SK-N-SH (cell line): ENCODE data around the gene PLA2G5. TPM values are rescaled to one million over a fixed set of nuclear protein-coding genes. Genes with fewer than 3 reads are reported as not detected.

ENCODE experiments used
- CTCF ChIA-PET: fragments of 300-600, 350-600 bp; formaldehyde crosslinking; extraction: SDS; loops from one replicate; lab custom pipeline; 2021; lab: Yijun Ruan, JAX
- POLR2A ChIA-PET: fragments of 350-600 bp; sonication (Branson Sonifier 250); formaldehyde crosslinking; extraction: SDS; loops from one replicate; lab custom pipeline; 2020; ENCODE audit warnings: antibody characterized with exemption, inconsistent platforms; lab: Yijun Ruan, JAX
- DNase-seq: peaks from one replicate; pipeline ENCODE4 v3.0.0; 2012
- H2AFZ ChIP-seq: fragments of 200-600 bp; sonication (generic); 2 replicates; pipeline ENCODE4 v1.8.1; 2016; ENCODE audit warnings: antibody characterized with exemption, mild to moderate bottlenecking, low read depth
- H3F3A ChIP-seq: fragments of 200-600 bp; sonication (generic); replicated peaks from 2 replicates; pipeline ENCODE3; 2016; ENCODE audit warnings: antibody characterized with exemption, mild to moderate bottlenecking; ENCODE audit not compliant: insufficient read depth
- H3K27ac ChIP-seq, 2 experiments: fragments of 200-500 bp in 1 of 2; fragments of 200-600 bp in 1 of 2; sonication (Bioruptor generic) in 1 of 2; sonication (generic), shearing (Covaris generic) in 1 of 2; 2 replicates each; pipeline versions ENCODE4 v1.5.1 to v1.6.1; 2014 to 2016; ENCODE audit warnings: low read depth in 2 of 2, inconsistent platforms in 1 of 2, low read length in 1 of 2, mild to moderate bottlenecking in 1 of 2, mixed read lengths in 1 of 2
- H3K27me3 ChIP-seq: fragments of 200-600 bp; sonication (generic), shearing (Covaris generic); 2 replicates; pipeline ENCODE4 v1.6.1; 2016; ENCODE audit warnings: mixed run types; ENCODE audit not compliant: insufficient read depth
- H3K36me3 ChIP-seq, 2 experiments: fragments of 200-500 bp in 1 of 2; fragments of 200-600 bp in 1 of 2; sonication (Bioruptor generic) in 1 of 2; sonication (generic) in 1 of 2; replicated peaks in 1 of 2; 2 replicates each; pipeline versions ENCODE3 to v1.5.1; 2014 to 2016; ENCODE audit warnings: low read length in 1 of 2, mild to moderate bottlenecking in 1 of 2; ENCODE audit not compliant: insufficient read depth in 2 of 2, control insufficient read depth in 1 of 2
- H3K4me1 ChIP-seq, 2 experiments: fragments of 200-500 bp in 1 of 2; fragments of 200-600 bp in 1 of 2; sonication (Bioruptor generic) in 1 of 2; sonication (generic), shearing (Covaris generic) in 1 of 2; 2 replicates each; pipeline versions ENCODE4 v1.5.1 to v1.6.1; 2014 to 2016; ENCODE audit warnings: low read depth in 1 of 2, low read length in 1 of 2, mixed run types in 1 of 2; ENCODE audit not compliant: insufficient read depth in 2 of 2, control insufficient read depth in 1 of 2
- H3K4me2 ChIP-seq: fragments of 200-600 bp; sonication (generic), shearing (Covaris generic); 2 replicates; pipeline ENCODE4 v1.6.1; 2017; ENCODE audit warnings: mixed run types
- H3K4me3 ChIP-seq, 2 experiments: fragments of 200-500 bp in 1 of 2; fragments of 200-600 bp in 1 of 2; sonication (Bioruptor generic) in 1 of 2; sonication (generic), shearing (Covaris generic) in 1 of 2; 2 replicates each; pipeline versions ENCODE4 v1.5.1 to v1.8.1; 2014 to 2016; ENCODE audit warnings: low read depth in 2 of 2, inconsistent platforms in 1 of 2, low read length in 1 of 2, mild to moderate bottlenecking in 1 of 2, mixed read lengths in 1 of 2, moderate library complexity in 1 of 2
- H3K79me2 ChIP-seq: fragments of 200-600 bp; sonication (generic); 2 replicates; pipeline ENCODE4 v1.8.1; 2017; ENCODE audit warnings: mild to moderate bottlenecking; ENCODE audit not compliant: insufficient read depth
- H3K9ac ChIP-seq: fragments of 200-600 bp; sonication (generic); 2 replicates; pipeline ENCODE4 v1.6.1; 2017; ENCODE audit warnings: mixed run types
- H3K9me2 ChIP-seq: fragments of 200-600 bp; sonication (generic); 2 replicates; pipeline ENCODE4 v1.6.1; 2017; ENCODE audit warnings: mixed run types
- H3K9me3 ChIP-seq: fragments of 200-600 bp; sonication (generic); 2 replicates; pipeline ENCODE4 v1.6.1; 2017; ENCODE audit warnings: mixed run types, mild to moderate bottlenecking, moderate library complexity
- H4K20me1 ChIP-seq: fragments of 200-600 bp; sonication (generic); 2 replicates; pipeline ENCODE4 v1.6.1; 2017; ENCODE audit warnings: mild to moderate bottlenecking, mixed run types; ENCODE audit not compliant: insufficient read depth
- CTCF ChIP-seq: fragments of 200-600 bp; sonication (generic); IDR thresholded peaks from 2 replicates; pipeline ENCODE4 v1.6.1; 2017; ENCODE audit warnings: antibody characterized with exemption, mild to moderate bottlenecking, moderate library complexity
- ELF1 ChIP-seq: IDR thresholded peaks from 2 replicates; pipeline ENCODE4 v1.4.0; 2012
- EZH2phosphoT487 ChIP-seq: fragments of 200-600 bp; sonication (generic); IDR thresholded peaks from 2 replicates; pipeline ENCODE4 v1.6.1; 2017; ENCODE audit warnings: low read depth, mixed run types, mild to moderate bottlenecking, antibody characterized with exemption, moderate library complexity, borderline replicate concordance
- FOXM1 ChIP-seq: IDR thresholded peaks from 2 replicates; pipeline ENCODE4 v1.4.0; 2012; ENCODE audit warnings: low read depth, mild to moderate bottlenecking
- GATA2 ChIP-seq: sonication (generic); formaldehyde crosslinking; IDR thresholded peaks from 2 replicates; pipeline ENCODE4 v1.5.0; 2020; ENCODE audit warnings: mild to moderate bottlenecking, missing genetic modification reagents
- JUND ChIP-seq: IDR thresholded peaks from 2 replicates; pipeline ENCODE4 v1.4.0; 2012
- NRF1 ChIP-seq: IDR thresholded peaks from 2 replicates; pipeline ENCODE4 v1.6.1; 2012; ENCODE audit warnings: low read depth, mild to moderate bottlenecking, low read length
- POLR2AphosphoS5 ChIP-seq: IDR thresholded peaks from 2 replicates; pipeline ENCODE4 v1.6.1; 2012; ENCODE audit warnings: low read depth, low read length
- REST ChIP-seq: IDR thresholded peaks from 2 replicates; pipeline ENCODE4 v1.6.1; 2012; ENCODE audit warnings: mild to moderate bottlenecking, low read depth, low read length, moderate library complexity
- RFX5 ChIP-seq: IDR thresholded peaks from 2 replicates; pipeline ENCODE4 v1.6.1; 2012; ENCODE audit warnings: mild to moderate bottlenecking, improper control_type of control experiment, low read length
- SIN3A ChIP-seq: IDR thresholded peaks from 2 replicates; pipeline ENCODE4 v1.6.1; 2012; ENCODE audit warnings: low read depth, mild to moderate bottlenecking, low read length, moderate library complexity, borderline replicate concordance
- SMC3 ChIP-seq: IDR thresholded peaks from 2 replicates; pipeline ENCODE4 v1.6.1; 2012; ENCODE audit warnings: low read depth, low read length, improper control_type of control experiment
- YY1 ChIP-seq: IDR thresholded peaks from 2 replicates; pipeline ENCODE4 v1.4.0; 2012; ENCODE audit warnings: low read depth, mild to moderate bottlenecking
- WGBS: methylation state at CpG from one replicate; pipeline ENCODE4 v1.1.6; 2017; ENCODE audit warnings: low lambda C conversion rate; 5-methylcytosine and 5-hydroxymethylcytosine counted together
- polyA plus RNA-seq, 3 experiments: library from polyadenylated mRNA; depleted of rRNA; stranded (reverse); fragments of >200 nt; gene quantifications; 2 replicates each; pipeline ENCODE4 v1.2.3, GENCODE V29; 2012
- TF ChIP-seq, protein P1 (sequence below): fragments of 150-350 bp; IDR thresholded peaks from 2 replicates; pipeline ENCODE4 v1.6.1; 2017; ENCODE audit warnings: antibody characterized with exemption, low read length, low read depth, borderline replicate concordance
- TF ChIP-seq, protein P2 (sequence below): IDR thresholded peaks from 2 replicates; pipeline ENCODE4 v1.4.0; 2012; ENCODE audit warnings: low read depth, borderline replicate concordance

The PLA2G5 gene
- polyA plus RNA-seq, 1 of the 3 experiments (the other 2 are of a cell fraction), result not detected

DNA sequence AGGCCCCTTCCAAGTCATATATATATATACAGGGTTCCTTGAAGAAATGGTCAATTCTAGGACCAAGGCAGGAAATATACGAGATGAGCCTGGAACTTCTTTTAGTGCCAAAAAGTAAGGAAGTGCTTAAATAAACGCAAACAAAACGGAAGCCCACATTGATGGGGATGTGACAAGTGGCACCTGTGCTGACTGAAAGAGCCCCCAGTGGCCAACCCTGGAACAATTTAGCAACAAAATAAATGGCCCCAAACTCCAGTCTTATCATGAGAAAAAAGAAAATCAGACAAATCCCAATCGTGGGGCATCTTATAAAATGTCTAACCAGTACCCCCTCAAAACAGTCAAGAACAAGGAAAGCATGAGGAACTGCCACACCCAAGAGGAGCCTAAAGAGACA lies 17.7 kb downstream of the PLA2G5 start:
- CTCF ChIA-PET, result no interaction called here
- TF ChIP-seq, protein P1, sequence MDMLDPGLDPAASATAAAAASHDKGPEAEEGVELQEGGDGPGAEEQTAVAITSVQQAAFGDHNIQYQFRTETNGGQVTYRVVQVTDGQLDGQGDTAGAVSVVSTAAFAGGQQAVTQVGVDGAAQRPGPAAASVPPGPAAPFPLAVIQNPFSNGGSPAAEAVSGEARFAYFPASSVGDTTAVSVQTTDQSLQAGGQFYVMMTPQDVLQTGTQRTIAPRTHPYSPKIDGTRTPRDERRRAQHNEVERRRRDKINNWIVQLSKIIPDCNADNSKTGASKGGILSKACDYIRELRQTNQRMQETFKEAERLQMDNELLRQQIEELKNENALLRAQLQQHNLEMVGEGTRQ, result no peak
- no peak for TF ChIP-seq SIN3A
- no peak for TF ChIP-seq GATA2 (CRISPR knock-in tag)
- peak; percentile 29 for TF ChIP-seq CTCF
- TF ChIP-seq, protein P2, sequence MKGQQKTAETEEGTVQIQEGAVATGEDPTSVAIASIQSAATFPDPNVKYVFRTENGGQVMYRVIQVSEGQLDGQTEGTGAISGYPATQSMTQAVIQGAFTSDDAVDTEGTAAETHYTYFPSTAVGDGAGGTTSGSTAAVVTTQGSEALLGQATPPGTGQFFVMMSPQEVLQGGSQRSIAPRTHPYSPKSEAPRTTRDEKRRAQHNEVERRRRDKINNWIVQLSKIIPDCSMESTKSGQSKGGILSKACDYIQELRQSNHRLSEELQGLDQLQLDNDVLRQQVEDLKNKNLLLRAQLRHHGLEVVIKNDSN, result no peak

GRCh38 chr1:20089328-20090077 lies 19.5 kb downstream of the PLA2G5 start:
- no peak overlapping the region for H2AFZ ChIP-seq
- 60% methylated on average over 10 of the region's 19 CpGs for whole genome bisulfite sequencing
- no peaks in the 10 kb centered on the region for H3K4me1 ChIP-seq
- no peaks in the 10 kb centered on the region for H3K36me3 ChIP-seq
- H3K9me2 ChIP-seq, result no peaks in the 10 kb centered on the region
- no peak for DNase-seq
- no peaks in the 10 kb centered on the region for H3K9me3 ChIP-seq
- peaks cover 14% of the 10 kb centered on the region; the same call in 1 of the 2 replicates for H3K27me3 ChIP-seq
- H3K4me2 ChIP-seq, result no peak overlapping the region
- H3K27ac ChIP-seq, result no peak overlapping the region
- no peak overlapping the region for H3K4me3 ChIP-seq
- CTCF ChIA-PET, result interaction anchor here (1.7 to 2.0 kb wide), 2 partner anchors 12 to 63 kb away, joined by 5 read pairs; no protein-coding TSS in a partner anchor
- no peaks in the 10 kb centered on the region for H4K20me1 ChIP-seq
- POLR2A ChIA-PET, result no interaction called here
- H3K79me2 ChIP-seq, result no peaks in the 10 kb centered on the region
- no peak overlapping the region for H3K9ac ChIP-seq
- no peaks in the 10 kb centered on the region for H3F3A ChIP-seq
- TF ChIP-seq RFX5, result no peak
- TF ChIP-seq JUND, result no peak
- no peak for TF ChIP-seq ELF1
- no peak for TF ChIP-seq GATA2 (CRISPR knock-in tag)
- TF ChIP-seq, protein P1, result no peak
- no peak for TF ChIP-seq SMC3
- no peak for TF ChIP-seq NRF1
- no peak for TF ChIP-seq YY1
- TF ChIP-seq EZH2phosphoT487, result no peak
- no peak for TF ChIP-seq POLR2AphosphoS5
- no peak for TF ChIP-seq CTCF
- no peak for TF ChIP-seq REST
- TF ChIP-seq FOXM1, result no peak

More for the DNA sequence above, 17.7 kb downstream of the PLA2G5 start:
- POLR2A ChIA-PET, result no interaction called here
- Histone ChIP-seq H3K4me3 (no peak overlapping the region), H3K4me1 (peaks cover 0 to 7% of the 10 kb centered on the region in 2 experiments; a peak in 1 of 4 replicates), H3K4me2 (no peak overlapping the region), H3K79me2 (no peaks in the 10 kb centered on the region), H3K9me3 (no peaks in the 10 kb centered on the region), H3K27ac (no peak overlapping the region), H3K36me3 (no peaks in the 10 kb centered on the region), H3K27me3 (peaks cover 11% of the 10 kb centered on the region; the same call in 1 of the 2 replicates), H4K20me1 (no peaks in the 10 kb centered on the region), H3F3A (no peaks in the 10 kb centered on the region), H3K9ac (no peak overlapping the region), H3K9me2 (no peaks in the 10 kb centered on the region), H2AFZ (no peak overlapping the region)
- WGBS, result 42% methylated on average over 4 of the region's 4 CpGs
- DNase-seq, result no peak
